SHP77 treated with DMSO at 0.1 percent for 48 hours (cell line): ENCODE results near the gene OR10V1.
A peak's percentile ranks its signal among the peaks of the same experiment; 100 is the strongest.

Experiments
- DNase-seq: peaks from one replicate; lab custom pipeline; 2025; lab: John Stamatoyannopoulos, UW

OR10V1 gene

GRCh38 chr11:59668950-59669610, 44.6 kb downstream of the OR10V1 start, which contains the start of gene PATL1:
Gene PATL1 (minus strand): TSS chr11:59669037. CDS start chr11:59668895, 142 bp downstream.
- DNase-seq, result peak; percentile 67

GRCh38 chr11:59668188-59668949, 45.3 kb downstream of the OR10V1 start:
- DNase-seq, result no peak

GRCh38 chr11:59667812-59668187, 45.8 kb downstream of the OR10V1 start:
- DNase-seq, result no peak

DNA sequence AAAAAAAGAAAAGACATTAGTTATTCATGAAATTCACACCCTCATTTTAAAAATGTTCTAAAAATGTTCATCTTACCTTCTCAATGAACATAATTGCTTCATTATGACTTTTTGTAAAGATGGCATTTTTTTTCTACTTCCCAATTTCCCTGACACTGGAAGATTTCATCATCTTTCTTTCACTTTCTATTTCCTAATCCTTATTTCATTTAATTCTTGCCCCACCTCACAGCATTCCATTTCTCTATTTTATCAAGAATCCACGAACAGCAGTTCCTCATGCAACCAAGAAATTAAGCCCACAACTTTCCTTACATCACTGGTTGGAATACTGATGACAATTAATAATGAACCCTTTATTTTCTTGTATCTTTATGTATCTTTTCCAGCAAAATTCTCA, 46.7 kb downstream of the OR10V1 start:
- DNase-seq, result no peak
